Measurements from ENCODE around the gene MANSC1. TPM values are rescaled to one million over a fixed set of nuclear protein-coding genes. Genes with fewer than 3 reads are reported as not detected.

The MANSC1 gene
- total and polyA plus RNA-seq, 2 of the 13 experiments (the other 11 are each of a cell fraction or from before 2014, with no cell fraction given) = 1.9 to 4.2 TPM

DNA sequence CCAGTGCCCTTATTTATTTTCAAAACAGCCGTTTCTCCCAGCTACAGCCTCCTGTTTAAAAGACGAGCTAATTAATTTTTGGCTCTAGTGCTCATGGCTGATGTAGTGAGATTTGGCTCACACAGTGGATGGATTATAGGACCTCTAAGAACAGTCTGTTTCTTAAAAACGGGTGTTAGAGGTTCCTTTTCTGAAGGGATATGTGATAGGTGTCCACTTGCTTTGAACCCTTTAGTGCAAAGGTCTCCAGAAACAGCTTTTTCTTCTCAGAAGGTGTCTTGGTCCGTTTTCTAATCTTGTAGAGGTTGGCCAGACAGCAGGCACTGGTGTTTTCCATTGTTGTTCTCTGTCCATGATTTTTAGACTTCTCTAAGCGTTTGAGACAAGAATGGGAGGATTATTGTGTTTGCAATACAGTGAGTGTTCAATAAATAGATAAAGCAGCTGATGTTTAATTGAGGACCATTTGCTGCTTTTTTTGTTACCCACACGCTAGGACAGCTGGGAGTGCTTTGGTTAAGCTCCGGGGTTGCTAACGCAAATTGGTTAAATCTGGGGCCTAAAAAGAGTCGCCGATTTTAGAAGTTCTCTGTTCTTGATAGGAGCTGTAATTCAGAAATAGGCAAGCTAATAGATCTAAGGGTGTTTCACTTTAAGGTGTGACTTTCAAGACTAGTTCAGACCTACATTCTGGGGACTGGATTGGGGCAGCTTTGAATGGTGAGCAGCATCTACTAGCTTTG lies 7.8 kb upstream of the MANSC1 start:
- Histone ChIP-seq H3K9me3 (ENCODE audit: low read length) (no peaks in the 10 kb centered on the region), H3K4me1 (ENCODE audit: insufficient read depth, low read length) (peaks cover 44% of the 10 kb centered on the region), H3K79me2 (ENCODE audit: insufficient read depth, low read length) (peaks cover 16% of the 10 kb centered on the region), H3K27ac (ENCODE audit: extremely low read length, insufficient read depth, low read length) (peak overlapping the region; percentile 84), H3K36me3 (replicated peaks in 1 of 2; ENCODE audit: control insufficient read depth in 1 of 2, insufficient read depth in 2 of 2, low read length in 2 of 2) (no peaks in the 10 kb centered on the region), H3K4me3 (replicated peaks in 1 of 3; ENCODE audit: insufficient read depth in 1 of 3, low read depth in 2 of 3, low read length in 3 of 3) (peak overlapping the region; percentile 83 to 93 (median 83)), H2AFZ (ENCODE audit: low read length) (peak overlapping the region; percentile 77), H3K9ac (ENCODE audit: insufficient read depth, low read depth, low read length) (peak overlapping the region; percentile 84), H3K27me3 (ENCODE audit: control insufficient read depth in 1 of 2, insufficient read depth in 2 of 2, low read length in 2 of 2) (no peaks in the 10 kb centered on the region), H3K4me2 (ENCODE audit: low read depth, low read length) (peak overlapping the region; percentile 81), H4K20me1 (ENCODE audit: insufficient read depth, low read length) (no peaks in the 10 kb centered on the region)
- no peak for DNase-seq (ENCODE audit: low spot score)
- ChIA-PET POLR2A (interaction anchor here (0.7 to 3.6 kb wide), 18 partner anchors 8 to 589 kb away, joined by 3 to 21 read pairs (median 4); partner anchors contain the start of genes CREBL2, DUSP16, LRP6 and MANSC1), CTCF (ENCODE audit: low intra/inter-chr PET ratio, low total read pairs) (no interaction called here)
- TSS peak; percentile 67 for BruUV-seq (replicated peaks)
- intact Hi-C loops (cut with micrococcal nuclease; ENCODE audit: unreplicated experiment) = no loop called here
- FAIRE-seq = peak; percentile 37
- in situ Hi-C loops (cut with HindIII; ENCODE audit: extremely low pct_ligation_motif_present, low pct_unique_long_range_greater_than_20kb) = no loop called here
- ATAC-seq = no peak; the same call in 2 of the 3 replicates
- TF ChIP-seq NKX3-1 (CRISPR knock-in tag; IDR thresholded peaks at IDR 0.05) (0 out of 2 replicates have a peak, but pooled peaks have one; percentile 16), ZNF230 (CRISPR knock-in tag; IDR thresholded peaks at IDR 0.05) (no peak), ASH2L (IDR thresholded peaks at IDR 0.05; ENCODE audit: insufficient read length, low read depth, low read length) (peak; percentile 5), TCF12 (IDR thresholded peaks at IDR 0.05) (no peak), TCF12 (CRISPR knock-in tag; IDR thresholded peaks at IDR 0.05) (0 out of 2 replicates have a peak, but pooled peaks have one; percentile 3)
- whole genome bisulfite sequencing (ENCODE audit: low lambda C conversion rate) = 2% methylated on average over 10 of the region's 10 CpGs

DNA sequence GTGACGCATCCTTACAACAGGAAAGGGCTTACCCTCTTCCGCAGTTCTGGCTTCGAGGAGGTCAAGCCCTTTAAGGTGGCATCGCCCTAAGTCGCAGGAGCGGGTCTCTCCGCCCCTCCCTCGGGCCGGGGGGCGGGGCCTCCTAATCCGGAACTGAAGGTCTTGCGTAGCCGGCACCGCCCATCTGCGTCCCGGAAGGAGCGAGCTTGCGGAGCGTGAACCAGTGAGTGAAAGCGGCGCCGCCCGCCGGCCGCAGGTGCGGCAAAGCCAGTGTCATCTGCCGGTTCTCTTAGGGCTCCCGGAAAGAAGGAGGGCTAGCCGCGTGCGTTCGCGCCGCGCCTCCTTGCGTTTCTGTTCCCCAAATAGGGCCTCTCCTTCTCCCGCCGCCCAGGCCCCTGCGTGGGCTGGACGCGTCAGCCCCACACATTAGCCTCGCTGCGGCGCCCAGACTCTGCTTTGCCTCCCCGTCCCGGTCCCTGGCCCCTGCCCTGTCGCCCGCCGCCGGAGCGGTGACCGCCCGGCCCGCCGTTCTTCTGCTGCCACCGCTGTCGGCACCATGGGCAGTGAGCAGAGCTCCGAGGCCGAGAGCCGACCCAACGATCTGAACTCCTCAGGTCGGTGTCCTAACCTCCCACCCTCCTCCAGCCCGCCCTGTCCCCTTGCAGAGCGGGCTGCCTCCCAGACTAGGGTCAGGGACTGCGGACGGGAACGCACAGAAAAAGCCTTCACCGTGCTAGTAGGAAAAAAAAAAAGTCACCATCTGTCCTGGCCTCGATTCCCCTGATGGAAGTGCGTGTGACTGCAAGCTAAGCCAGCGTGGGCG lies 7.1 kb upstream of the MANSC1 start, which contains the start of gene BORCS5:
Gene BORCS5, plus strand, starts transcription at position 183 of the 823 bp plus-strand sequence. Its CDS starts 374 bp downstream, at position 557.
- ChIA-PET POLR2A (interaction anchor here (0.7 to 3.6 kb wide), 21 partner anchors 7 to 590 kb away, joined by 3 to 21 read pairs (median 3); partner anchors contain the start of genes CREBL2, DUSP16, LRP6 and MANSC1), CTCF (ENCODE audit: low intra/inter-chr PET ratio, low total read pairs) (no interaction called here)
- no peaks in the 10 kb centered on the region for H4K20me1 ChIP-seq (ENCODE audit: insufficient read depth, low read length)
- H3K4me1 ChIP-seq (ENCODE audit: insufficient read depth, low read length) = peaks cover 47% of the 10 kb centered on the region
- FAIRE-seq (peak; percentile 47), DNase-seq (ENCODE audit: low spot score) (peak; percentile 89), ATAC-seq (peak; percentile 96)
- H3K9ac ChIP-seq (ENCODE audit: insufficient read depth, low read depth, low read length) = peak within 1 kb of the TSS; percentile 84
- intact Hi-C loops (cut with micrococcal nuclease; ENCODE audit: unreplicated experiment) = no loop called here
- in situ Hi-C loops (cut with HindIII; ENCODE audit: extremely low pct_ligation_motif_present, low pct_unique_long_range_greater_than_20kb) = no loop called here
- no peaks in the 10 kb centered on the region for H3K36me3 ChIP-seq (replicated peaks in 1 of 2; ENCODE audit: control insufficient read depth in 1 of 2, insufficient read depth in 2 of 2, low read length in 2 of 2)
- H3K79me2 ChIP-seq (ENCODE audit: insufficient read depth, low read length) = peaks cover 16% of the 10 kb centered on the region
- no peaks in the 10 kb centered on the region for H3K27me3 ChIP-seq (ENCODE audit: control insufficient read depth in 1 of 2, insufficient read depth in 2 of 2, low read length in 2 of 2)
- H3K4me2 ChIP-seq (ENCODE audit: low read depth, low read length) = peak within 1 kb of the TSS; percentile 81
- H3K27ac ChIP-seq (ENCODE audit: extremely low read length, insufficient read depth, low read length) = peak within 1 kb of the TSS; percentile 84
- H2AFZ ChIP-seq (ENCODE audit: low read length) = peak within 1 kb of the TSS; percentile 80
- peak within 1 kb of the TSS; percentile 83 to 93 (median 83) for H3K4me3 ChIP-seq (replicated peaks in 1 of 3; ENCODE audit: insufficient read depth in 1 of 3, low read depth in 2 of 3, low read length in 3 of 3)
- H3K9me3 ChIP-seq (ENCODE audit: low read length) = no peaks in the 10 kb centered on the region
- no TSS peak for BruUV-seq (replicated peaks)
- WGBS (ENCODE audit: low lambda C conversion rate) = 1% methylated on average over 26 of the region's 72 CpGs
- TF ChIP-seq MEIS2 (CRISPR knock-in tag; IDR thresholded peaks at IDR 0.05) (0 out of 2 replicates have a peak, but pooled peaks have one; percentile 19), AGO1 (IDR thresholded peaks at IDR 0.05; ENCODE audit: low read depth, low read length, poor library complexity, severe bottlenecking) (peak; percentile 45), NBN (conservative IDR thresholded peaks at IDR 0.05) (no peak), HCFC1 (IDR thresholded peaks at IDR 0.05; ENCODE audit: low read depth, low read length) (no peak), MAFK (conservative IDR thresholded peaks at IDR 0.05 in 1 of 2, IDR thresholded peaks at IDR 0.05 in 1 of 2; ENCODE audit: low read length in 2 of 2) (no peak), ZNF619 (CRISPR knock-in tag; IDR thresholded peaks at IDR 0.05) (no peak), SIN3B (IDR thresholded peaks at IDR 0.05; ENCODE audit: low read length) (no peak), FOXO4 (CRISPR knock-in tag; conservative IDR thresholded peaks at IDR 0.05) (no peak)
- TF ChIP-seq, protein P1, sequence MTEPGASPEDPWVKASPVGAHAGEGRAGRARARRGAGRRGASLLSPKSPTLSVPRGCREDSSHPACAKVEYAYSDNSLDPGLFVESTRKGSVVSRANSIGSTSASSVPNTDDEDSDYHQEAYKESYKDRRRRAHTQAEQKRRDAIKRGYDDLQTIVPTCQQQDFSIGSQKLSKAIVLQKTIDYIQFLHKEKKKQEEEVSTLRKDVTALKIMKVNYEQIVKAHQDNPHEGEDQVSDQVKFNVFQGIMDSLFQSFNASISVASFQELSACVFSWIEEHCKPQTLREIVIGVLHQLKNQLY (CRISPR knock-in tag; IDR thresholded peaks at IDR 0.05) = no peak

All from HepG2 (cell line).